ENCODE data around the gene SMG6. TPM values are rescaled to one million over a fixed set of nuclear protein-coding genes. Genes with fewer than 3 reads are reported as not detected.

The SMG6 gene
- total RNA-seq = 26.9 and 35.8 TPM in 2 replicates

DNA sequence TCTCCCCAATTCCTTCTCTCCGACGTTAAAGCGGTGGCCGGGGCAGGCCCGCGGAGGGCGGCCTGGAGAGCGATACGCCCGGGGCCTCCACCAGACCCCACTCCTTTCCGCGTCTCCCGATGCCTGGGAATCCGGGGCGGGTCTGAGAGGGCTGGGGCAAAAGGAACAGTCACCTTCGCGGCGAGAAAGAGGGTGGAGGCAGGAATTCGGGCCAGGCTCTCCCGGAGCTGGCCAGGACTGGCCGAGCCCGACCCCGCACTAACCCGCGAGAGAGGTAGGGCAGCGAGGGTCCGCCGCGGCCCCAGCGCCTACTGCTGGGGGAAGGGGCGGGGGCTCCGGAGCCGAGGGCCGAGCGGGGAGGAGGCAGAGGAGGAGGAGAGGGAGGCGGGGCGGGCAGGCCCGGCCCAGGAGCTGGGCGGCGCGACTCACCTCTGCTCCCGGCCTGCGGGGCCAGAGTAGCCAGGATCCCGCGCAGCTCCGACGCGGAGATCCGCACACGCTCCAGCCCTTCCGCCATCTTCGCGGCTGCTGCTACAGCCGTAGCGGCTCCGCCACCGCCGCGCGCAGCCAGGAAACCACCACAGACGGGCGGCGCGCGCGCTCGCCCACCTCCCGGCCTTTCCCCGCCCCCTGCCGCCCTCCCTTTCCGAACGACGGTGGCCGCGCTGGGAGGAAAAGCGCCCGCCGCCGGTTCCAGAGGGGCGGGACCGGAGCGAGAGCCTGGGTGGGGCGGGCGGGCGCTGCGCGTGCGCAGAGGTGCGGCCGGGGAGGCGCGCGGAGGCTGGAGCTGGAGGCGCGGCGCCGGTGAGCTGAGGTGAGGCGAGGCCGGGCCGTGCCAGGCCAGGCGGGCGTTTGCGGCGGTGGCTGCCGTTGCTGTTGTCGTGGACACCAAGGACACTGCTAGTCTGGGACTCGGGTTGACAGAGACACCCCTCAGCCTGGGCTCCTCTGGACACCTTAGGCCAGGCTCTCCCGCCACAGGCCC is at the start of gene SMG6, which contains the start of gene SRR:
TSS of gene SMG6 (minus strand) at position 582 of the 985 bp plus-strand sequence. CDS start at position 517, 65 bp downstream.
TSS of gene SRR (plus strand) at position 747 of the 985 bp plus-strand sequence. CDS start 11,611 bp downstream, outside the sequence.

DNA sequence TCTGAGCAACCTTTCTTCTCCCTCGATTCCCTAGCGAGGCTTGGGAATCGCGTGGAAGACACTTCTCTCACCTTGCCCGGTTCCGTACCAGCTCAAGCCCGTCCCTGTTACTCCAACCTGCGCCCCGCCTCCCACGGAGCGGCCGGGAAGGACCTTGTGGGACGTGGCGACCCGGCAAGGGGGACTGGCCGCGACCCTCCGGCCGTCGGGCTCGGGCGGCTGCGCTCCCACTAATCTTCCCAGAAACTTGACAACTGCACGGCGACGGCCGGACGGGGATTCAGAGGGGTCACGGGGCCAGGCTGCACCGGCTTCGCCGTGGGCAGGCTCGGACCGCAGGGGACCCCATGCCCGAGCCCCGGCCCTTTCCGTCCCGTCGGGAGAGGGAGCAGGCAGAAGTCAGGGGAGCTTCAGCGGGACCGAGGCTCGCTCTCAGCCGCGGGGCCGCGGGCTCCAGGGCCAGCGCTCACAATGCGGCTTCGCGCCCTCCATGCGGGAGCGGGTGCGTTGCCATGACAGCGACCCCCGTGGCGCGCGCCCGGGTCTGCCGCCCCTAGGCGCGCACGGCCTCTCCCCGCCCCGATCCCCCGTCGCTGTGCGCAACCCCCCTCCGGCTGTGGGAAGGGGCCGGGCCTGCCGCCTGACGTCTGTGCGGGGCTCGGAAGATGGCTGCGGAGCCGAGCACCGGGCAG is 33.4 kb upstream of the SMG6 start, which contains the start of gene SGSM2:
TSS of gene SGSM2 (plus strand) at position 650 of the 692 bp plus-strand sequence. CDS start 188 bp downstream, outside the sequence.

GRCh38 chr17:2336215-2336851 is 32.7 kb upstream of the SMG6 start, which contains the start of gene TSR1:
Gene TSR1, minus strand, starts transcription at chr17:2336457. Its CDS starts 30 bp downstream, at chr17:2336427.

DNA sequence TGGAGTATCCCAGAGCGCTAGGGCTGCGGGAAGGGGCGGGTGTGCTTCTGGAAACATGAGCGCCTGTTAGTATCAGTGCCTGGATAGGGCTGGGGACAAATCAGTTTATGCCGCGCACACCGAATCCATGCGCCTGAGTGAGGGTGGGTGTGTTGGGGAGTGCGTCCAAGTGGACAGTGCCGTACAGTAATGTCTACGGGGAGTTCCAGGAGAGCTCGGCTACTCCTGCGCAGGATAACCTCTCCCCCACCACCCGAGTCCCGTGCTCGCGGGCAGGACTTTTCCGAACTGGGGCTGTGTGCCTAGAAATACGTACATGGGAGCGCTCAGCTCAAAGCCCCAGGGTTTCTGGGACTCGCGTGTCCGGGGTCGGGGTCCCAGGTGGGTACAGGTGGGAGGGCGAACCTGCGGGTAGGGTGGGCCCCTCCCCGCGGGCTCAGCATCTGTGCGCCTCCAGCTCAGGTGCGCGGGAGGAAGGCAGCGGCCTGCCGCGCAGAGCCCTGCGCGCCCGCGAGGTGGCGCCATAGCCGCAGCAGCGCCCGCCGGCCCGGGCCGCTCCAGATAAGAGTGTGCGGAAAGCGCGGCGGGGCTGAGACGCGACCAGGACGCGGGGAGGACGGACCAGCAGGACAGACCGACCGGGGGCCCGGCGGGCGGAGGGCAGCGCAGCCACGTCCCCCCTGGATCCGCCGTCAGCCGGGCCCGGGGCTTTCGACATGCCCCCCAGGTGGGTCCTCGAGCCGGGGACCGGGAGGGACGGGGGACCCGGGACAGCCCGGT is 248.9 kb downstream of the SMG6 start, which contains the start of gene HIC1:
TSS of gene HIC1 (plus strand) at position 592 of the 780 bp plus-strand sequence. CDS start 1,588 bp downstream, outside the sequence.

GRCh38 chr17:2041561-2042389 is 261.8 kb downstream of the SMG6 start, which contains the start of gene OVCA2:
Gene OVCA2, plus strand, starts transcription at chr17:2042022. Its CDS starts 26 bp downstream, at chr17:2042048.

DNA sequence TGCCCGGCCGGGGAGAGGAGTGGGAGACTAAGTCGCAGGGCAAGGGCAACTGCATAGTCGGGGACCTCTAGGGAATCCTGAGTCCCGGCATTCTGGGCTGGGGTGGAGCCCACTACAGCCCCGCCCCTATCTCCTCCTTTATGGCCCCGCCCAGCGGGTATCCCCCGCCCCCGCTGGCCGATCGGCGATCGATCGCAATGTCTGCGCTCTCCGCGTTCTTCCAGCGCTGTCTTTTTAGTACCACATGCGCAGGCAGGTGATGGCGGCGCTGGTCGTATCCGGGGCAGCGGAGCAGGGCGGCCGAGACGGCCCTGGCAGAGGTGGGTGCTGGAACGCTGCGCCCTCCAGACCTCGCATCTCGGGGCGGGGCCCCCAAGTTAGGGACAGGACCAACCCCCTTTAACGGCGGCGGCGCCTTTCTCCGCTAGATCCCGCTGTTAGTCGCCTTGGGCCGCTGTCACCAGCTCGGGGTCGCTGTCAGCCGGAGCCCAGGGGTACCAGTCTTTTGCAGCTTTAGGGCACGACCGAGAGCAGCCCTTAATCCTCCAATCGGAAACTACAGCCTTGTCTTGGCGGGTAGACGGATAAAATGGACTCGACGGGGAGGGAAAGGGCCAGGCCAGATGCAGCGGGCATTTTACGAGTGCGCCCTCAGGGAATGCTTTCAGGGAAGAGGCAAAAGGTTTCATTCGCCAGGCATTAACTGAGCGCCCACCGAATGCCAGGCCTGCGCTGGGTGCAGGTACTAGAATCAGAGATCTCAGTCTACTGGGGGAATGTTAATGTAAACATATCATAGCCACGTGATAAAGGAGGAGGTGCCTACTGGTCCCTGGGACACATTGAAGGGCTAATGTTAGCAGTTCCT is 273.4 kb downstream of the SMG6 start, which contains the start of gene DPH1:
TSS of gene DPH1 (plus strand) at position 243 of the 868 bp plus-strand sequence. CDS start at position 260, 17 bp downstream.

DNA sequence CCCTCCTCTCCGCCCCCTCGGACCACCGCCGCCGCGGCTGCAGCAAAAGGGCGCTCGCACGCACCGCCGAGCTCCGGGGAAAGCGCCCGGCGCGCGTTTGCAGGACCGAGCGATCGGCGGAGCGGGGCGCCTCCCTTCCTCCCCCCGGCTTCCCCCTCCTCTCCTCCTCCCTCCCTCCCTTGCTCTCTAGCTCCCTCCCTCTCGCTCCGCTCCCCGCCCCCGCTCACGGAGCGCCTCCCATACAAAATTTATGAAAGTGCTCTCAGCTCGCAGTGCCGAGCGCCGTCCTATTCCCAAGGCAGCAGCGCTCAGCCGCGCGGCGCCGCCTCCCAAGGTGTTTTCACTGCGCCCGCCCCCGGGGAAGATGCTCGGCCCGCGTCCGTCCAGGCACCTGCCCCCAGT is 278.4 kb downstream of the SMG6 start, which contains the start of gene RTN4RL1:
TSS of gene RTN4RL1 (minus strand) at position 115 of the 402 bp plus-strand sequence. CDS start 469 bp downstream, outside the sequence.

Small RNA genes lying within 50 kb of the gene (small RNA-seq; reads per million reads assigned to genes)
- gene AC090617.6 (not detected), gene AC090617.7 (not detected), gene AC090617.8 (not detected), gene AC090617.9 (not detected), gene MIR132 (76.5 reads per million, percentile 97 among the genes with 10 or more reads in this experiment), gene MIR212 (3.7 reads per million, percentile 86 among the genes with 10 or more reads in this experiment), gene OVCA2 (not detected), gene RN7SL624P (not detected), gene SNORD91A (77.1 reads per million, percentile 97 among the genes with 10 or more reads in this experiment), gene SNORD91B (8.5 reads per million, percentile 93 among the genes with 10 or more reads in this experiment)

Other genes with a start within 250 kb of the SMG6 start
- 7.6 and 12.9 TPM in 2 replicates for gene HIC1, start 248.7 kb downstream of the SMG6 start, total RNA-seq
- 19.2 and 23.4 TPM in 2 replicates for gene SRR, start 165 bp upstream of the SMG6 start, total RNA-seq
- 37.2 and 37.8 TPM in 2 replicates for gene TSR1, start 32.7 kb upstream of the SMG6 start, total RNA-seq
- gene SGSM2, start 33.7 kb upstream of the SMG6 start, total RNA-seq = 22.2 and 27.8 TPM in 2 replicates
- gene MNT, start 97.3 kb upstream of the SMG6 start, total RNA-seq = 10.8 and 11.5 TPM in 2 replicates
- 17.4 and 21.0 TPM in 2 replicates for gene METTL16, start 208.1 kb upstream of the SMG6 start, total RNA-seq